ENCODE measurements around the gene HOXA13.

The HOXA13 gene

DNA sequence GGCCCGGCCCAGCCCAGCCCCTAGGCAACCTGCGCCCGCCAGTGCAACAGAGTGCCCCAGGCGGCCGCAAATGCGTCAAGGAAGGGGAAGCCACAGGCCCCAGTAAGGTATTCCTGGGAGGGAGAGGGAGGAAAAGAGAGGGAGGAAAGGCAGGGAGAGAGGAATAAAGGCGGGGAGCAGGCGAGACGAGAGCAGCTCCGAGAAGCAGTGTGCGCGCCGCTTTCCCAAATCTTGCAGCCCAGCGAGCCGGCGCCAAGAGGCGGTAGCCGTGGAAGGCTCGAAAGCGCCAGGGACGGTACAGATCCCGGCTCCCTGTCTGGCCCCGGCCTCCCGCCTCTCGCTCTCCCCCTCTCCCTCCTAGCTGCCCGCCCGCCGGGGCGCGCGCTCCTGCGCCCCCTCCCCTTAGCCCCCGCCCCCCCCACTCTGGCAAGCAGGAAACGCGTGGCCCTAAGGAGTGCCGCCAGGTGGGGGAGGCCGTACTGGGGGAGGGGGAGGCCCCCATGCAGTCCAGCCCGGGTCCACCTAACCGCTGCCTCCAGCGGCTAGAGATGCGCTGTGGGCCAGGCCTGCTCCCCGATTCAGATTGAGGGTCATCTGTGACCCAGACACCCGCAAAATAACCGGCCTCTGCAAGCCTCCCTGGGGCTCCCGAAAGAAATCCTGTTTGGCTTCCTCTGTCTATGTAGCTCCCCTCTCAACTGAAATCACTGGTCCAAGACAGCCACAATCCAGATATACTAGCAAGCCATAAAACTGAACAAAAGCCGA, 30.0 kb downstream of the HOXA13 start:
- peak; percentile 1 for DNase-seq

DNA sequence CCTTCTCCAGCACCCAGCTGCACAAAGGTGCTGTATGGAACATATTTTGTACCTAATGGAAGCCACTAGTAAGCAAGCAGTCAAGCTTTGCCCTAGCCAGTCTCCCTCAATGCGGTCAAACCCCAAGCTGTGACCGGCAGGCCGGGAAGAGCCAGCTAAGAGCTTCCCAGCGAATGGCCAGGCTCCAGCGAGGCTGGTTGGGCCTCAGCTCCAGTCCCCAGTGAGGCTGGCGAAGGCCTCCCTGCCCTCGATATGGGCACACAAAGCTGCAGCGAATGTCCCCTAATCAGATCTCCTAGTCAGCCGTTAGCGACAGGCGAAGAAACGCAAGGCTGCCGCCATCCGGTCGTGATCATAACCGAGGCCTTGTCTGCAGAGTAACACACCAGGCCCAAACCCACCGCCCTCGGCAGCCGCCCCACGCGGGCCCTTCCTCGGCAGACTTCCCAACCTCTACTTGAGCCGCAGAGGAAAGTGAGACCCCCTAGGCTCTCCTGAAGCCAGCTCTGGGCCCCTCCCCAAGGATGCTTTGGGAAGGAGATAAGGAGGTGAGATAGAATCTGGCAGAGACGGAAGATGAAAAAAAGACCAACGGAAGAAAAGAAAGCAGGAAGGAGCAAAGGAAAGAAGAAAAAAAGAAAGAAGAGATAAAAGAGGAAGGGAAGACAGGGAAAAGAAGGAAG, 31.5 kb downstream of the HOXA13 start:
- DNase-seq: peak; percentile 46

DNA sequence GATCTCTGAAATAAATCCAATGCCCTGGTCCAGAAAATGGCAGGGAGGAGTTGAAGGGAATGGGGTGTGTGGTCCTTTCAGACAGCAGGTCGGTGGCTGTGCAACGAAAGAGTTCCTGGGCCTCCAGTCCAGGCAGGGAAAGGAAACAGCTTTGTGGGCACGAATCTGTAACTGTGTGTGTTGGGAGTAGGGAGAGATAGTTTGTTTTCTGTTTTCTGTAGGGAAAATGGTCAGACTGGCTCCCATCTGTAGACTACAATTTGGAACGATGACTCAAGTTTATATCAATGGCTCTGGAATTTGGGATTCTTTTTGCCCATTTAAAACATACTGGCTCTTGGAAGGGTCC, 32.0 kb downstream of the HOXA13 start:
- peak; percentile 0 for DNase-seq

DNA sequence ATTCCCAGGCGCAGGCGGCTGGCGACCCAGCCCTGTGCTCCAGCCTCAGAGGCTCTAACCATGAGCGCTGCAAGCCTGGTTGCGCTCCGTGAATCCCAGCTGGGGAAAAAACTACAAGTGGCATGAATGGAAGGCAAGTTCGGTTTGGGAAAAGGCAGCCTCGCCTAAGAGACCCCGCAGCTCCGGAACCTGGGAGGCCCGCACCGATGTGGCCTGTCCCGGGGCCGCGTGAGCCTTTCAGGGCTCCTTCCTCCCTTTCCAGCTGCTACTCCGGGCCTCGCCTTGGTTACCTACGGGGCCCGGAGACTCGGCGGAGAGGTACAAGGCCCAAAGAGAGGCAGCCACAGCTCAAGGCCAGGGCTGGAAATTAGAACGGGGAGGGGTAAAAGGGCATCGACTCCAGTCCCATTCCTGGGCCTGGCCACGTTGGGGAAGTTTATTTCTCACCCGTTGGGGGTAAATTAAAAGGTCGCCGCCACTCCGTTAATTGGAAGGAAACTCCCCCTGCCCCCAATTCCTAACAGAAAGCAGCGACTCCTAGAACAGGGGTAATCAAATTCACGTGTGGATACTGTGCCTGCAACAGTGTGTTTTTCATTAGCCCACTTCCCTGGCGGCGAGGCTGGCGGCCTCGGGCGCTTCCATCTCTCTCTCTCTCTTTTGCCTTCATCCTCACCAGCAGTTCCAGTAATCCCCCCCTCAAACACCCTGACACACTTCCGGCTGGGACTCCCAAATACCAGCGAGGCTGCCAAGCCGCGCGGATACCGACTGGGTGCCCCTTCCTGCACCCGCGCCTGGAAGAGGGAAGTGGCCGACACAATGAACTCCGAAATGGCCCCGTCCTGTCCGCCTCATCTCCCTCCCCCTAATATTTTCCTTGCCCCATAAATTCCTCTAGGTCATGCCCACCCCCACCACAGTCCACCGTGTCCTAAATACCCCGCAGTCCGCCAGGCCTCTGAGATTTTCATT, 33.1 kb downstream of the HOXA13 start:
- peak; percentile 2 for DNase-seq

DNA sequence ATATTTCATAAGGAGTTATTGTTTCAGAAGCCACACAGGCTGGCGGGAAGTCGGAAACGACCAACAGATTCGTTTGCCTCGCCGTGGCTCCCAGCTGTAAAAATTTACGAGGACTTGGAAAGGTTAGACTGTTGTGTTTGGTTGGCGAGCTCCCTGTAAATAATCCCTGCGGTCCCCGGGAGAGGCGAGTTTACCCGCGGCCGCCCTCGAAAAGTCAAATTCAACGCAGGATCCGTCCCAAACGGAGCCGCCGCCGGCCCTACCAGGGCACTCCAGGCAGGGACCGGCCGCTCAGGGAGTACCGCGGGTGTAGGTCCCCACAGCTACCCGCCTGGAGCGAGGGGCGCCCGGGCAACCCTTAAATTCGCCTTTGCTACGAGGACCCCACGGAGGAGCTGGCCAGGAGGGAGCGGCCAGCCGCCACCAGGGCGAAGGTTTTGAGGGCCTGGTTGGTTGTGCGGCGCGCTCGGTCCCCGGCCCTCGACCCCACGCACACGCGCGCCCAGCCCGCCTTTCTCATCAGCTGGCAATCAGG, 33.8 kb downstream of the HOXA13 start:
- no peak for DNase-seq

DNA sequence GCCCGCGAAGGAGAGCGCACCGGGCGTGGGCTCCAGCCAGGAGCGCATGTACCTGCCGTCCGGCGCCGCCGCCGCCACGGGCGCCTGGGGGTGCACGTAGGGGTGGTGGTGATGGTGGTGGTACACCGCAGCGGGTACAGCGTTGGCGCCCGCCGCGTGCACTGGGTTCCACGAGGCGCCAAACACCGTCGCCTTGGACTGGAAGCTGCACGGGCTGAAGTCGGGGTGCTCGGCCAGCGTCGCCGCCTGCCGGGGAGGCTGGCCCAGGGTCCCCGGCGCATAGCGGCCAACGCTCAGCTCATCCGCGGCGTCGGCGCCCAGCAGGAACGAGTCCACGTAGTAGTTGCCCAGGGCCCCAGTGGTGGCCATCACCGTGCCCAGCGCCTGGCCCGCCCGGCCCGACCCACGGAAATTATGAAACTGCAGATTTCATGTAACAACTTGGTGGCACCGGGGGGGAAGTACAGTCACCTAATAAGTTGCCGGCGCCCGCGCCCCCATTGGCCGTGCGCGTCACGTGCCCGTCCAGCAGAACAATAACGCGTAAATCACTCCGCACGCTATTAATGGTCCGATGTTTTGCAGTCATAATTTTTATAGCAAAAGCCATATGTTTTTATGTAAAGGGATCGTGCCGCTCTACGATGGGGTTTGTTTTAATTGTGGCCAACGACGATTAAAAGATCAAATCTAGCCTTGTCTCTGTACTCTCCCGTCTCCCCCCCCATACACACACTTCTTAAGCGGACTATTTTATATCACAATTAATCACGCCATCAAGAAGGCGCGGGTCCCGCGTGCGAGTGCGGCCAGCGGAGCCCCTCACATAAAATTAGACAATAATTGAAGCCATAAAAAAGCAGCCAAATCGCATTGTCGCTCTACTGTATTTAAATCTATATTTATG, 34.5 kb downstream of the HOXA13 start, which contains the start of gene HOXA9:
HOXA9 (minus strand) TSS at position 449 of the 907 bp plus-strand sequence; CDS start at position 369, 80 bp downstream.
- no peak for DNase-seq

- DNase-seq: no peak
These were observed 35.4 kb downstream of the HOXA13 start for GRCh38 chr7:27164367-27165088.

DNA sequence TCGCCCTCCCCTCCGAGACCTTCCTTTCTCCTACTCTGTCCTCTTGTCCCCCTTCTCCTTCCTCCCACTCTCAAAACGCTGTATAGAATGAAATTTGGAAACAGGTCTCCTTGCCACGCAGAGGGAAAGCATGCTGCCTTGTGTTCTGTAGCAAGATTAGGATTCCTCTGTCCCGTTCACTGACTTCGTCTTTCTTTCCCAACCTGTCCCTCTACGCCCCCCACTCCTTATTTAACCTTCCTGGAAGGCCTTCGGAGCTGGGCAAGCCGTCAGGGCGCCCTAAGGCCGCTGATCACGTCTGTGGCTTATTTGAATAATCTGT, 35.9 kb downstream of the HOXA13 start:
- no peak for DNase-seq

DNA sequence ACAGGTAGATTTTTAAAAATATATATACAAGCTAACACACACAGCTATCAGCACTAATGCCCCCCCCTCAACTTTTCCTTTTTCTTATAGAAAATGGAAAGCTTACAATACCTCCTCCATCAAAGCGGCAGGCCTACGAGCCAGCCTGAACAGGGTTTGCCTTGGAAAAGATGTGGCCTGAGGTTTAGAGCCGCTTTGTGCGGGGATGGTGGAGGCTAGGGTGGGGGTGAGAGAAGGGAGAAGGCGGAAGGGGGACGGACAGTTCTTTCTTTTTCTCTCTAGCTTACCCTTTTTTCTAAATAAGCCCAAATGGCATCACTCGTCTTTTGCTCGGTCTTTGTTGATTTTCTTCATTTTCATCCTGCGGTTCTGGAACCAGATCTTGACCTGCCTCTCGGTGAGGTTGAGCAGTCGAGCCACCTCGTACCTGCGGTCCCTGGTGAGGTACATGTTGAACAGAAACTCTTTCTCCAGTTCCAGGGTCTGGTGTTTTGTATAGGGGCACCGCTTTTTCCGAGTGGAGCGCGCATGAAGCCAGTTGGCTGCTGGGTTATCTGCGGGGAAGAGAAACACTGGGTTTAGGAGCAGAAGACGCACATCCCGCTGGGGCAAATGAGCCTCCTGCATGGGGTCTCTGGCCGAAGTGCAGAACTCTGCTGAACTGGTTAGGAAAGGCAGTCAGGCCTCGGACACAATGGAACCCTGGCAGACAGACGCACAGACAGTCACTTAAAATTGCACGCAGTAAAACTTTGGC, 36.4 kb downstream of the HOXA13 start:
- DNase-seq: no peak

GRCh38 chr7:27162561-27163287, 37.2 kb downstream of the HOXA13 start:
- DNase-seq: no peak

DNA sequence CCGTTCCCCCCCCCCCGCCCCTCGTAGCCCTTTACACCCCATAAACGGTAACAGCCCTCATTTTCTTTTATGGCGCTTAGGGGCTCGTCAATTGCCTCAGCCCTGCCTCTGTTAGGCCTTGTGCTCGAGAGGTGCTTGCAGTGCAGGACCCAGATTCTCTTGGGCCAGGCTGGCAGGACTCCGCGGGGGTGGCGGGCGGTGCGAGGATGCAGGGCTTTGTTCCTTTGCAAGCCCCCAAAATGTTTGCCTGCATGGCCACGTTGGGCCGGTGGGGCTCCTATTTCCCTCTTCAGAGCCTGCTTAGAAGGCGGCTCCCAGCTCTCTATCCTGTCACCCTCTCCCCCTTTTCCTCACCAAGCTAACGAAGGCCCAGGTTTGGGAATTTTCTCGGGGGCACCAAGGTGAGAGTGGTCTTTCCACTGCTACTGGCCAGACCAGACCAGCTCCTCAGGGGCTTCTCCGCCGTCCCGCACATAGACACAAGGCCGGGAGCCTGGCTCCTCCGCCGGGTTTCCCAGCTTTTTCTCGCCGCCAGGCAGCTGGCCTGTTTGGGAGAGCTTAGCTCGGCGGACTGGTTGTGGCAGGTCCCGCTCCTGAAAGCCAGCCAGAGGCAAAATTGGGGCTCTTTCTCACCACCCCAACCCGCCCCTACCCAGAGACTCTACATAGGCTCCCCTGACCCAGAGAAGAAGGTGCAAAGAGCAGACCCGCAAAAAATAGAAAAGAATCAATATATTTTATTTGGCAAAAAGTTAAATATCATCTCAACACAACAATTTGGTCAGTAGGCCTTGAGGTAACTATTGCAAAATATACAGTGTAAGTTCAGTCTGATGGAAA, 38.0 kb downstream of the HOXA13 start:
- DNase-seq: no peak

GRCh38 chr7:27161214-27161720, 38.6 kb downstream of the HOXA13 start:
- DNase-seq: no peak

DNA sequence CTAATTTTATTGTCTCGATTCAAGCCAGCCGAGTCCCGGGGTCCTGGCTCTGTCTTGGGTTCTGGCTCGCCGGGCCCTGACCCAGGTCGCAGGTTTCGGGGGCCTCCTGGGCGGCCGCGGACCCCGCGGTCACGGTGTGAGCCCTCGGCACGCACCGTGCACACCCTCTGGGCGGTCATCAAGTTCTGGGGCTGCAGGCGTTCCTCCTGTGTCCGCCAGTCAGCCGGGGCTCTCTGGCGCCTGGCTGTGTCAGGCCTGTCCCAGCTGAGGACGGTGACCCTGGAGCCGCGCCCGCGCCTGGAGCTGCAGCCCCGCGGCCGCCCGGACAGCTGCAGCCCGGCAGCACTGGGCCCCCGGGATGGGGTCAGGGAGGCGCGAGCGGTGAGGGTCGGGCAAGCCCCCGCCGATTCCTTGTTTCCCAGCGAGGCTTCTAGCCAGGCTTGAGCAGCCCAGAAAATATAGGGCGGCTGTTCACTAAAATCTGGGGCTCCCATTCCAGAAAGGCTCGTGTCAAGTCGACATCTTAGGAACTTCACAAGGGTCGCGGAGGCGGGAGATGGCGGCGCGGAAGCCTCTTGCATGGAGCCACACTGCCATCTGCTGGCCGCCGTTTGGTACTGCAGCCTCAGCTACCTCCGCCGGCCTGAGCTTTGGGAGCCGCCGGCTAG, 39.2 kb downstream of the HOXA13 start:
- peak; percentile 89 for DNase-seq

DNA sequence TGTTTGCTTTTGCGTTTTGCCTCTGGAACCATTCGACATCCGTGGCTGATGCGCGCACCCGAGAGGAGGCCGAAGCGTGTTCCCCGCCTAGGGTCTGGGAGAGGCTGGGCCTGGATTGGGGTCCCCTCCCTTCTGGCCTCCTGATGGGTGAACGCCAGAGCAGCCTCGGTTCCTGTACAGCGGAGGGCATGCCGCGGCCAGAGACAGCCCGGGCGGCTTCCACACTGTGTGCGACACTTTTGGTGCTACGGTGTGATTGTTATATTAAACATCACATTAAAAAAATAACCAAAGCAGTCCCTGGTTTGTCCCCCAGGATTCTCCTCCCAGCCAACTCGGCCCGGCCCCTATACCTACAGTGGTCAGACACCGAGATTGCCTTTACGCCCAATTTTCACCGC, 39.7 kb downstream of the HOXA13 start:
- peak; percentile 34 for DNase-seq

GRCh38 chr7:27159266-27160144, 40.4 kb downstream of the HOXA13 start:
- no peak for DNase-seq

DNA sequence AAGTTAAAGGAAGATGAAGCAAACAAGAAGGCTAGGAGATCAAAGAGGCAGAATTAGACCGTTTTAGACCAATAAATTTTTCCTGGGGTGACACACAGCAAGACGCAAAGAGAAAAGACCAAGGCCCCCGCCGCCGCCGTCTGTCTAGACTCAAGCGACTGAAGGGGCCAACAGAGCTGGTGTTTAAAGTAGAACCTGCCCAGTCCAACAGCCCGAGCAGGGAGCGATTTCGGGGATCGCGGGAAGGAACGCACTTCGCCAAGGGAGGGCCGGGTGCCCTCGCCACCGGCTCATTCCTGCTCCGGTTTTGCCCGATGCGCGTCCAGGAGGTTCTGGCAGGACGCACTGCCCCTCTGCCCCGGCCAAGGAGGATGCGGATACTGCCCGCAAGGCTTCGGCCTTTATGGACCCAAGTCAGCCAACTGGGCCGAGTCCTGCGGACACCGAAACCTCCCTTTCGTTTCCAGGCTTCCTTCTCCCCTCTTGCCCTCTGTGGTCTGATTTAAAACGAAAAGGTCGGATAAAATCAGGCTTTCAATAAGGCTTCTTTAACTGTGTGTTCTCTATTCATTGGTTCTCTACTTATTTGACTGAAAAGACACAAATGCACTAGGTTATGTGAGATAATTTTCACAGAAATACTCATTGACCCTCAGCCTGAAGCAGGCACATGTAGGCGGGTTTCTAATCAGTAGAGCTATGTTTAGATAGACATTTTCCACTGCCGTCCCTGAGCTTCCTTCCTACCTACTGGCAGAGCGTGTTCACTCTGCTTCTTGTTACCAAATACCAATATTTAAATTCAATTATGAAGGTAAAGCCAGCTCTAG, 41.2 kb downstream of the HOXA13 start:
- DNase-seq: no peak

Data from CD4-positive, alpha-beta T cell treated with Interleukin-6 for 4 hours (primary cell).